SH-SY5Y (cell line): ENCODE data around the gene ELMO1.

Source experiments
- GATA2 ChIP-seq: IDR thresholded peaks from 2 replicates; pipeline ENCODE4 v1.6.1; 2011; ENCODE audit warnings: mild to moderate bottlenecking, low read depth, low read length
- GATA3 ChIP-seq: IDR thresholded peaks from 2 replicates; pipeline ENCODE4 v1.6.1; 2011; ENCODE audit warnings: low read depth, mild to moderate bottlenecking, low read length, moderate library complexity

GRCh38 chr7:36860681-36861080 is 588.0 kb downstream of the ELMO1 start:
- TF ChIP-seq GATA2, result no peak
- no peak for TF ChIP-seq GATA3
